DOHH2 (cell line): ENCODE results near the gene PLAGL1.

Experiments used
- H3F3A ChIP-seq: fragments of 200-600 bp; sonication (generic), shearing (Covaris generic); 2 replicates; pipeline ENCODE4 v1.6.0; 2016; ENCODE audit warnings: antibody characterized with exemption, mild to moderate bottlenecking; ENCODE audit not compliant: control insufficient read depth, insufficient read depth
- H3K27ac ChIP-seq: fragments of 200-600 bp; sonication (generic); 2 replicates; pipeline ENCODE4 v1.5.1; 2014; ENCODE audit warnings: low read depth, mild to moderate bottlenecking, low read length, moderate library complexity
- H3K27me3 ChIP-seq: fragments of 200-600 bp; sonication (generic); 2 replicates; pipeline ENCODE4 v1.6.1; 2014; ENCODE audit warnings: mild to moderate bottlenecking, low read length, mixed read lengths; ENCODE audit not compliant: control insufficient read depth
- H3K36me3 ChIP-seq: fragments of 200-600 bp; sonication (generic); 2 replicates; pipeline ENCODE4 v1.6.1; 2014; ENCODE audit warnings: mild to moderate bottlenecking, low read length, moderate library complexity, mixed read lengths; ENCODE audit not compliant: control insufficient read depth
- H3K4me1 ChIP-seq: fragments of 200-600 bp; sonication (generic); 2 replicates; pipeline ENCODE4 v1.6.1; 2014; ENCODE audit warnings: mild to moderate bottlenecking, low read length, mixed read lengths; ENCODE audit not compliant: control insufficient read depth
- H3K4me2 ChIP-seq: fragments of 200-600 bp; sonication (generic); 2 replicates; pipeline ENCODE4 v1.6.0; 2014; ENCODE audit warnings: mild to moderate bottlenecking, low read length, moderate library complexity
- H3K4me3 ChIP-seq: fragments of 200-600 bp; sonication (generic); 2 replicates; pipeline ENCODE4 v1.5.1; 2014; ENCODE audit warnings: mild to moderate bottlenecking, low read length, mixed read lengths
- H3K79me2 ChIP-seq: fragments of 200-600 bp; sonication (generic); 2 replicates; pipeline ENCODE4 v1.6.1; 2014; ENCODE audit warnings: mild to moderate bottlenecking, low read length, mixed read lengths; ENCODE audit not compliant: control insufficient read depth
- H3K9me2 ChIP-seq: fragments of 200-600 bp; sonication (generic); replicated peaks from 2 replicates; pipeline ENCODE4 v1.6.1; 2014; ENCODE audit warnings: mild to moderate bottlenecking, low read length, mixed read lengths; ENCODE audit not compliant: control insufficient read depth
- H3K9me3 ChIP-seq: fragments of 200-600 bp; sonication (generic); 2 replicates; pipeline ENCODE4 v1.6.1; 2014; ENCODE audit warnings: antibody characterized with exemption, low read length, mixed read lengths; ENCODE audit not compliant: control insufficient read depth, insufficient read depth
- H4K20me1 ChIP-seq: fragments of 200-600 bp; sonication (generic); 2 replicates; pipeline ENCODE4 v1.6.0; 2014; ENCODE audit warnings: low read depth, mild to moderate bottlenecking, antibody characterized with exemption, low read length, moderate library complexity; ENCODE audit not compliant: control insufficient read depth, insufficient read depth
- EZH2phosphoT487 ChIP-seq: fragments of 200-600 bp; sonication (generic); IDR thresholded peaks from 2 replicates; pipeline ENCODE4 v1.6.1; 2017; ENCODE audit warnings: borderline replicate concordance, mild to moderate bottlenecking, antibody characterized with exemption, low read length, moderate library complexity, mixed read lengths
- TF ChIP-seq, protein P1 (sequence below): fragments of 200-600 bp; sonication (generic); IDR thresholded peaks from one replicate; pipeline ENCODE4 v1.5.1; 2014; ENCODE audit warnings: antibody characterized with exemption, mild to moderate bottlenecking, low read depth, low read length; ENCODE audit not compliant: poor library complexity, severe bottlenecking

Gene PLAGL1

DNA sequence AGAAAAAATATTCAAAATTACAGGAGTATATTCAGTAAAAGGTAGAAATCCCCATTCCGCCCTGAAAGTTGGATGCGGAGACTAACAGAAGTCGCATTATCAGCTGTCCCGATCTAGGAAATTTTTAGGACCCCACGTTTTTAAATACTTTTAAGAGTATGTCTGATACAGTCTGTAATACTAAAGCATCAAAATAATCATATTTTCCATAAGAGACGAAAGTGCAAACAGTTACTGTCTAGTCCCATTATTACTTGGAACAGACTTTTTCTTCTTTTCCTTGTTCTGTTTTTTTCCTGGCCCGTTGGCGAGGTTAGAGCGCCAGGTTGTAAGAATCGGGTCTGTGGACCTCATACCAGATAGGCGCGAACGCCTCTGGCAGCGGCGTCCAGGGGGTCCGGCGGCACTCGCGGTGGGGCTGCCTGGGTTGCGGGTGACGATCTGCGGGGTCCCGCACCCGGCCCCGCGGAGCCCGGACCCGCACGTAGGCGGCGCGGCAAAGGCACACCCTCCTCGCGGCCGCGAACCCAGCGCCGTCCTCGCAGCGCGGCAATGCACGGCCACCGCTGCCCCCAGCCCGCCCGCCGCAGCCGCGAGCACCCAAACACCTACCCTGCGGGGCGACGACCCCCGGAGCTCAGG, 460 bp downstream of the PLAGL1 start:
- H3K4me1 ChIP-seq = no peaks in the 10 kb centered on the region
- peaks cover 10% of the 10 kb centered on the region; the same call in 1 of the 2 replicates for H3K27me3 ChIP-seq
- no peaks in the 10 kb centered on the region for H3F3A ChIP-seq
- H3K27ac ChIP-seq = no peak overlapping the region
- H3K4me3 ChIP-seq = no peak overlapping the region
- H3K9me2 ChIP-seq = no peaks in the 10 kb centered on the region
- H3K36me3 ChIP-seq = no peaks in the 10 kb centered on the region
- H3K4me2 ChIP-seq = no peak overlapping the region
- no peak for TF ChIP-seq EZH2phosphoT487
- TF ChIP-seq, protein P1, sequence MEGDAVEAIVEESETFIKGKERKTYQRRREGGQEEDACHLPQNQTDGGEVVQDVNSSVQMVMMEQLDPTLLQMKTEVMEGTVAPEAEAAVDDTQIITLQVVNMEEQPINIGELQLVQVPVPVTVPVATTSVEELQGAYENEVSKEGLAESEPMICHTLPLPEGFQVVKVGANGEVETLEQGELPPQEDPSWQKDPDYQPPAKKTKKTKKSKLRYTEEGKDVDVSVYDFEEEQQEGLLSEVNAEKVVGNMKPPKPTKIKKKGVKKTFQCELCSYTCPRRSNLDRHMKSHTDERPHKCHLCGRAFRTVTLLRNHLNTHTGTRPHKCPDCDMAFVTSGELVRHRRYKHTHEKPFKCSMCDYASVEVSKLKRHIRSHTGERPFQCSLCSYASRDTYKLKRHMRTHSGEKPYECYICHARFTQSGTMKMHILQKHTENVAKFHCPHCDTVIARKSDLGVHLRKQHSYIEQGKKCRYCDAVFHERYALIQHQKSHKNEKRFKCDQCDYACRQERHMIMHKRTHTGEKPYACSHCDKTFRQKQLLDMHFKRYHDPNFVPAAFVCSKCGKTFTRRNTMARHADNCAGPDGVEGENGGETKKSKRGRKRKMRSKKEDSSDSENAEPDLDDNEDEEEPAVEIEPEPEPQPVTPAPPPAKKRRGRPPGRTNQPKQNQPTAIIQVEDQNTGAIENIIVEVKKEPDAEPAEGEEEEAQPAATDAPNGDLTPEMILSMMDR = no peak
- H3K9me3 ChIP-seq = no peaks in the 10 kb centered on the region
- H4K20me1 ChIP-seq = no peaks in the 10 kb centered on the region
- H3K79me2 ChIP-seq = no peaks in the 10 kb centered on the region

DNA sequence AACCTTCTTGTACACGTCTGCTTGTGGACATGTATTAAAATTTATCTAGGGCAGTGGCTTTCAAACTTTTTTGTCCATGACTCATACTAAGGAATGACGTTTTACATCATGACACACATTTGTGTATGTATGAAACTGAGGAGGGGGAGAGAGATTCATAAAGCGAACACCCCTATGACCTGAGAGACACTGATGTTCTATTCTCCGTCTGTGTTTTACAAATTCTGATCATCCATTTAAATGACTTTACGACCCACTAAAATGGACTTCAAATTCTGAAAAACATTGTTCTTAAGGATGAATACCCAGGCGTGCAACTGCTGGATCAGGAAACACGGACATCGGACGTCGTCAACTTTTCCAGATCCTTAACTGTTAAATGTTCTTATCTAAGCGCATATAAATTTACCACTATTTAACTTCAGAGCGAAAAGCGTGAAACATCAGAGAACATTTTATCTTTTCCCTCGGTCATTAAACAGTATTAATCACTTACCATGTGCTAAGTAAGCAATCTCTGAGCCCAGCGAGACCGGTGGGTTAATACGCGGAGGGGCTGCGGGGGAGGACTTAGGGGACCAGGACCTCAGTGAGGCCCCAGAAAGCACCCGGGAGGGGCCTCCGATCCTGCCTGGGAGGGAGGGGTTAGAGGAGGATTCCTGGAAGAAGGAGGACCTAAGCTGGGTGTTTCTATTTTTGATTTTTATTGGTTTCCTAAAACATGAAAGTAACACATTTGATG, 1.2 kb downstream of the PLAGL1 start:
- Histone ChIP-seq H3K4me2 (no peak overlapping the region), H3K36me3 (no peaks in the 10 kb centered on the region), H3K9me2 (no peaks in the 10 kb centered on the region), H3K79me2 (no peaks in the 10 kb centered on the region), H3K27me3 (peaks cover 10% of the 10 kb centered on the region; the same call in 1 of the 2 replicates), H4K20me1 (no peaks in the 10 kb centered on the region), H3K9me3 (no peaks in the 10 kb centered on the region), H3F3A (no peaks in the 10 kb centered on the region), H3K4me1 (no peaks in the 10 kb centered on the region), H3K27ac (no peak overlapping the region), H3K4me3 (no peak overlapping the region)
- TF ChIP-seq, protein P1 = no peak
- TF ChIP-seq EZH2phosphoT487 = no peak

DNA sequence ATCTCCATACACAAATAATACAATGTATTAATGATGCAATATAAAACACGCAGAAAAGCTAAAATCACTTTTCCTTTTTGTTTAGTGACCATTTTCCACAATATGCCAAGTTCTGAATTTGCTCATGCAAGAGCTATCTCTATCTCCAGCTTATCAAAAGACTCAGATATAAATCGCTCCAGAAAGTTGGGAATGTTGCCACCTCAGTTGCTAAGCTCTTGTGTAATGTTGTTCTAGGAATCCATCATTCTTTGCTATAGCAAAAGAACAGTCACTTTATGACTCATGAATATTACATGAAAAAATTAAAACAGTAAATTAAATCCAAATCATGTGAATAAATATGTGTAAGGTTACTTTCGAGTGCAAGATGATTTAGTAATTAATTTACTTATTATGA, 8.7 kb downstream of the PLAGL1 start:
- Histone ChIP-seq H3K79me2 (no peaks in the 10 kb centered on the region), H3K4me2 (no peak overlapping the region), H3K27ac (no peak overlapping the region), H3K4me3 (no peak overlapping the region), H3K9me2 (no peaks in the 10 kb centered on the region), H3F3A (no peaks in the 10 kb centered on the region), H3K27me3 (no peaks in the 10 kb centered on the region), H3K36me3 (no peaks in the 10 kb centered on the region), H4K20me1 (no peaks in the 10 kb centered on the region), H3K4me1 (no peaks in the 10 kb centered on the region), H3K9me3 (no peaks in the 10 kb centered on the region)
- TF ChIP-seq EZH2phosphoT487 = no peak
- TF ChIP-seq, protein P1 = no peak
